IMR-90 (cell line): ENCODE measurements around the gene COL24A1. TPM values are rescaled to one million over a fixed set of nuclear protein-coding genes. Genes with fewer than 3 reads are reported as not detected.

ENCODE experiments used
- ATAC-seq: fragments of 200-7000 bp; cut with Tn5 transposase; 2 replicates; pipeline ENCODE4 v1.9.1; 2020; ENCODE audit warnings: low read depth, mild to moderate bottlenecking, moderate library complexity
- BruUV-seq: library from RNA; stranded (reverse); fragments of 400-500 nt; replicated peaks from 2 replicates; lab custom pipeline; 2021; lab: Mats Ljungman, UMichigan
- CTCF ChIA-PET: fragments of 300-600 bp; formaldehyde crosslinking; extraction: SDS; loops from one replicate; lab custom pipeline; 2021; ENCODE audit warnings: antibody characterized with exemption; lab: Yijun Ruan, JAX
- POLR2A ChIA-PET: fragments of 300-600 bp; sonication (Branson Sonifier 250); formaldehyde crosslinking; loops from one replicate; lab custom pipeline; 2022; ENCODE audit warnings: antibody characterized with exemption; ENCODE audit not compliant: unreplicated experiment; lab: Charles Lee
- DNase-seq: peaks from one replicate; pipeline ENCODE4 v3.0.0; 2013
- H2AFZ ChIP-seq: replicated peaks from 2 replicates; pipeline ENCODE3; 2013; ENCODE audit warnings: low read length, mild to moderate bottlenecking; ENCODE audit not compliant: poor library complexity
- H2AK5ac ChIP-seq: 2 replicates; pipeline ENCODE4 v1.6.1; 2013; ENCODE audit warnings: low read depth, low read length, inconsistent platforms
- H2AK9ac ChIP-seq: replicated peaks from 2 replicates; pipeline ENCODE3; 2013; ENCODE audit warnings: mild to moderate bottlenecking, low read depth, low read length, moderate library complexity; ENCODE audit not compliant: poor library complexity
- H2BK120ac ChIP-seq: 2 replicates; pipeline ENCODE4 v1.6.1; 2013; ENCODE audit warnings: low read depth, low read length, inconsistent platforms
- H2BK15ac ChIP-seq: 3 replicates; pipeline ENCODE4 v1.6.1; 2013; ENCODE audit warnings: low read depth, low read length, inconsistent platforms
- H2BK20ac ChIP-seq: 2 replicates; pipeline ENCODE4 v1.6.1; 2013; ENCODE audit warnings: low read depth, mild to moderate bottlenecking, inconsistent platforms, low read length, moderate library complexity
- H2BK5ac ChIP-seq: 2 replicates; pipeline ENCODE4 v1.6.1; 2013; ENCODE audit warnings: mild to moderate bottlenecking, low read depth, low read length, inconsistent platforms; ENCODE audit not compliant: poor library complexity, severe bottlenecking
- H3K14ac ChIP-seq: replicated peaks from 2 replicates; pipeline ENCODE4 v1.6.1; 2013; ENCODE audit warnings: low read depth, low read length, inconsistent platforms
- H3K18ac ChIP-seq: 2 replicates; pipeline ENCODE4 v1.6.1; 2013; ENCODE audit warnings: low read depth, low read length, control low read depth
- H3K23ac ChIP-seq: 2 replicates; pipeline ENCODE4 v1.6.1; 2013; ENCODE audit warnings: low read depth, low read length, inconsistent platforms
- H3K27ac ChIP-seq: 2 replicates; pipeline ENCODE4 v1.5.1; 2013; ENCODE audit warnings: mild to moderate bottlenecking, control low read depth, low read length; ENCODE audit not compliant: insufficient read depth
- H3K27me3 ChIP-seq: 2 replicates; pipeline ENCODE4 v1.6.1; 2013; ENCODE audit warnings: low read length; ENCODE audit not compliant: control insufficient read depth, insufficient read depth
- H3K36me3 ChIP-seq: 2 replicates; pipeline ENCODE4 v1.6.1; 2013; ENCODE audit warnings: low read length, mixed read lengths; ENCODE audit not compliant: control insufficient read depth, insufficient read depth
- H3K4ac ChIP-seq: 2 replicates; pipeline ENCODE4 v1.6.1; 2013; ENCODE audit warnings: low read depth, low read length, inconsistent platforms
- H3K4me1 ChIP-seq: 2 replicates; pipeline ENCODE4 v1.6.1; 2013; ENCODE audit warnings: low read length, mixed read lengths; ENCODE audit not compliant: control insufficient read depth, insufficient read depth
- H3K4me2 ChIP-seq: 2 replicates; pipeline ENCODE4 v1.6.1; 2013; ENCODE audit warnings: low read depth, mild to moderate bottlenecking, control low read depth, low read length, moderate library complexity
- H3K4me3 ChIP-seq: 2 replicates; pipeline ENCODE4 v1.5.1; 2013; ENCODE audit warnings: low read depth, mild to moderate bottlenecking, control low read depth, low read length, moderate library complexity; ENCODE audit not compliant: insufficient read depth
- H3K56ac ChIP-seq: 2 replicates; pipeline ENCODE4 v1.6.1; 2013; ENCODE audit warnings: low read length, inconsistent platforms; ENCODE audit not compliant: insufficient read depth; ENCODE audit errors: extremely low read depth
- H3K79me1 ChIP-seq, 2 experiments: 2 replicates each; pipeline ENCODE4 v1.6.1; 2013; ENCODE audit warnings: low read length in 2 of 2, inconsistent platforms in 1 of 2, low read depth in 1 of 2
- H3K9ac ChIP-seq: 2 replicates; pipeline ENCODE4 v1.6.1; 2013; ENCODE audit warnings: low read depth, low read length, control low read depth
- H3K9me1 ChIP-seq: 2 replicates; pipeline ENCODE4 v1.6.1; 2013; ENCODE audit warnings: low read length, inconsistent platforms; ENCODE audit not compliant: insufficient read depth
- H3K9me3 ChIP-seq: 2 replicates; pipeline ENCODE4 v1.6.1; 2013; ENCODE audit warnings: low read length; ENCODE audit not compliant: control insufficient read depth, insufficient read depth
- H4K20me1 ChIP-seq: 2 replicates; pipeline ENCODE4 v1.6.1; 2013; ENCODE audit warnings: low read length, inconsistent platforms; ENCODE audit not compliant: insufficient read depth
- H4K5ac ChIP-seq: 2 replicates; pipeline ENCODE4 v1.6.1; 2013; ENCODE audit warnings: mild to moderate bottlenecking, low read depth, low read length, control low read depth
- H4K8ac ChIP-seq, 2 experiments: 2 replicates each; pipeline ENCODE4 v1.6.1; 2013; ENCODE audit warnings: low read depth in 2 of 2, low read length in 2 of 2, control low read depth in 1 of 2, inconsistent platforms in 1 of 2
- H4K91ac ChIP-seq: 2 replicates; pipeline ENCODE4 v1.6.1; 2013; ENCODE audit warnings: low read depth, low read length, inconsistent platforms; ENCODE audit not compliant: insufficient read depth
- BHLHE40 ChIP-seq: fragments of 150-350 bp; IDR thresholded peaks from 2 replicates; pipeline ENCODE4 v1.6.1; 2016; ENCODE audit warnings: mild to moderate bottlenecking, low read depth, low read length
- MAFK ChIP-seq: IDR thresholded peaks from 2 replicates; pipeline ENCODE4 v1.6.1; 2012; ENCODE audit warnings: low read depth, low read length, improper control_type of control experiment
- MAZ ChIP-seq: IDR thresholded peaks from 2 replicates; pipeline ENCODE4 v1.6.1; 2012; ENCODE audit warnings: low read depth, mild to moderate bottlenecking, low read length, improper control_type of control experiment, moderate library complexity, borderline replicate concordance
- RAD21 ChIP-seq: IDR thresholded peaks from 2 replicates; pipeline ENCODE4 v1.6.1; 2012; ENCODE audit warnings: low read length, improper control_type of control experiment
- WGBS, 2 experiments: methylation state at CpG; one replicate each; pipeline versions ENCODE4 v1.1.5 to v1.1.7; 2013; ENCODE audit warnings: missing lambda C conversion rate in 2 of 2; ENCODE audit not compliant: insufficient read length in 1 of 2; ENCODE audit errors: extremely low coverage in 2 of 2; 5-methylcytosine and 5-hydroxymethylcytosine counted together
- dilution Hi-C: fragments of 300-500 bp; cut with HindIII; formaldehyde crosslinking; loops from one replicate; pipeline ENCODE4 v1.14.3; 2018; ENCODE audit warnings: low sequenced_read_pairs; ENCODE audit not compliant: unreplicated experiment
- in situ Hi-C: fragments of 300-500 bp; cut with MboI; formaldehyde crosslinking; loops from 3 replicates; pipeline ENCODE4 v1.14.3; 2019; ENCODE audit warnings: low sequenced_read_pairs, inconsistent platforms, mixed read lengths
- intact Hi-C: fragments of 100-400 bp; cut with micrococcal nuclease; formaldehyde crosslinking; loops from 2 replicates; pipeline ENCODE4 v1.10.0; 2022
- polyA plus RNA-seq, 3 experiments: library from polyadenylated mRNA; depleted of rRNA; stranded (reverse); fragments of >200 nt; gene quantifications; 2 replicates each; pipeline ENCODE4 v1.2.3, GENCODE V29; 2012; ENCODE audit warnings: low replicate concordance in 1 of 3
- total RNA-seq: library from RNA; depleted of rRNA; stranded (reverse); fragments of >200 nt; gene quantifications from 2 replicates; pipeline ENCODE4 v1.2.3, GENCODE V29; 2012
- TF ChIP-seq, protein P1 (sequence below): conservative IDR thresholded peaks from 2 replicates; pipeline ENCODE4 v1.5.1; 2012; ENCODE audit warnings: mild to moderate bottlenecking, low read depth, low read length, improper control_type of control experiment

COL24A1 gene
- total and polyA plus RNA-seq, 2 of the 4 experiments (the other 2 are of a cell fraction), result 1.4 to 2.2 TPM

DNA sequence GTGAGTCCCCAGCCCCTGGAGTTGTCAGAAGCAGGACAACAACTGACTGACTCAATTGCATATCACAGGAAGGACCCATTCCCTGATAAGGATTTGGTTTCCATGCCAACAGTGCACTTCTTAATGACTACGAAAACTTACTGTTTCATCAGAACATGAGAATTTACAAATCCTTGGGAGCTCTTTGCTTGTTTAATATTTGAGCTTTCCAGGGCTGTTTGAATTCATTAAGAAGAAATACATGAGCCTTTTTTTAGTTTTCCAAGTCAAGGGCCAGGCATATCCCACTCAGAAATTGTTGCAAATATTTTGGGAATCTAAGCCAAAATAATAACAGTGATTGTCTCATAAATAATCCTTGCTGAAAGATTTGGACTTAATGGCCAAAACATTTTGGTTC, 27.2 kb upstream of the COL24A1 start:
- no peak overlapping the region for H3K18ac ChIP-seq
- in situ Hi-C loops, result no loop called here
- dilution Hi-C loops, result no loop called here
- no TSS peak for BruUV-seq
- H3K9me3 ChIP-seq, result no peaks in the 10 kb centered on the region
- WGBS, 2 experiments, result no CpG with 5 or more reads among the region's 1 CpG
- H3K9ac ChIP-seq, result no peak overlapping the region
- intact Hi-C loops, result no loop called here
- no peak overlapping the region for H4K5ac ChIP-seq
- no peak overlapping the region for H3K27ac ChIP-seq
- no peak overlapping the region for H2AK5ac ChIP-seq
- no peaks in the 10 kb centered on the region for H3K4me1 ChIP-seq
- H3K4me3 ChIP-seq, result no peak overlapping the region
- CTCF ChIA-PET, result no interaction called here
- H3K27me3 ChIP-seq, result no peaks in the 10 kb centered on the region; the same call in 1 of the 2 replicates
- no peak overlapping the region for H2BK120ac ChIP-seq
- no peak overlapping the region for H2BK5ac ChIP-seq
- ATAC-seq (peak; percentile 24; the same call in 1 of the 2 replicates), DNase-seq (peak; percentile 47)
- TF ChIP-seq RAD21 (no peak), MAZ (no peak), BHLHE40 (no peak), MAFK (no peak)
- TF ChIP-seq, protein P1, sequence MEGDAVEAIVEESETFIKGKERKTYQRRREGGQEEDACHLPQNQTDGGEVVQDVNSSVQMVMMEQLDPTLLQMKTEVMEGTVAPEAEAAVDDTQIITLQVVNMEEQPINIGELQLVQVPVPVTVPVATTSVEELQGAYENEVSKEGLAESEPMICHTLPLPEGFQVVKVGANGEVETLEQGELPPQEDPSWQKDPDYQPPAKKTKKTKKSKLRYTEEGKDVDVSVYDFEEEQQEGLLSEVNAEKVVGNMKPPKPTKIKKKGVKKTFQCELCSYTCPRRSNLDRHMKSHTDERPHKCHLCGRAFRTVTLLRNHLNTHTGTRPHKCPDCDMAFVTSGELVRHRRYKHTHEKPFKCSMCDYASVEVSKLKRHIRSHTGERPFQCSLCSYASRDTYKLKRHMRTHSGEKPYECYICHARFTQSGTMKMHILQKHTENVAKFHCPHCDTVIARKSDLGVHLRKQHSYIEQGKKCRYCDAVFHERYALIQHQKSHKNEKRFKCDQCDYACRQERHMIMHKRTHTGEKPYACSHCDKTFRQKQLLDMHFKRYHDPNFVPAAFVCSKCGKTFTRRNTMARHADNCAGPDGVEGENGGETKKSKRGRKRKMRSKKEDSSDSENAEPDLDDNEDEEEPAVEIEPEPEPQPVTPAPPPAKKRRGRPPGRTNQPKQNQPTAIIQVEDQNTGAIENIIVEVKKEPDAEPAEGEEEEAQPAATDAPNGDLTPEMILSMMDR, result no peak
- H4K8ac ChIP-seq, result no peak overlapping the region
- no peak overlapping the region for H3K4me2 ChIP-seq
- no peak overlapping the region for H3K14ac ChIP-seq
- no peaks in the 10 kb centered on the region for H4K20me1 ChIP-seq
- no peak overlapping the region for H2AFZ ChIP-seq
- no peaks in the 10 kb centered on the region for H3K79me1 ChIP-seq
- H3K36me3 ChIP-seq, result no peaks in the 10 kb centered on the region
- H3K4ac ChIP-seq, result no peak overlapping the region
- POLR2A ChIA-PET, result no interaction called here
- no peak overlapping the region for H2BK20ac ChIP-seq
- H2BK15ac ChIP-seq, result no peak overlapping the region
- H3K9me1 ChIP-seq, result no peaks in the 10 kb centered on the region
- H2AK9ac ChIP-seq, result no peak overlapping the region
- H3K56ac ChIP-seq, result no peak overlapping the region
- H3K23ac ChIP-seq, result no peak overlapping the region
- H4K91ac ChIP-seq, result no peak overlapping the region
